K562 (cell line): ENCODE data around the gene DMRT2. TPM values are rescaled to one million over a fixed set of nuclear protein-coding genes. Genes with fewer than 3 reads are reported as not detected.

Source experiments
- ATAC-seq: fragments of 200-7000 bp; cut with Tn5 transposase; 3 replicates; pipeline ENCODE4 v1.9.1; 2020; ENCODE audit warnings: moderate library complexity
- BruUV-seq: library from RNA; stranded (reverse); fragments of 400-500 nt; replicated peaks from 2 replicates; lab custom pipeline; 2021; lab: Mats Ljungman, UMichigan
- CTCF ChIA-PET: fragments of 300-600 bp; formaldehyde crosslinking; extraction: SDS; loops from one replicate; lab custom pipeline; 2021; ENCODE audit warnings: low intra/inter-chr PET ratio; lab: Yijun Ruan, JAX
- POLR2A ChIA-PET: fragments of 300-600, 350-650 bp; sonication (Branson Sonifier 250); formaldehyde crosslinking; extraction: SDS; loops from one replicate; lab custom pipeline; 2021; ENCODE audit warnings: antibody characterized with exemption, inconsistent platforms; lab: Yijun Ruan, JAX
- DNase-seq, 4 experiments: peaks; one replicate each; pipeline versions ENCODE4 v3.0.0 to v3.0.0-alpha.2; 2011 to 2018; ENCODE audit warnings: low spot score in 3 of 4, mixed read lengths in 3 of 4; ENCODE audit errors: extremely low read depth in 1 of 4
- FAIRE-seq: peaks from 2 replicates; lab custom pipeline; 2011; peaks lifted over from hg19 to GRCh38; lab: Jason Lieb, UNC
- H2AFZ ChIP-seq: 2 replicates; pipeline ENCODE4 v1.6.0; 2011; ENCODE audit warnings: low read depth, low read length, control low read depth, inconsistent platforms
- H3K27ac ChIP-seq: fragments of 200-600 bp; 3 replicates; pipeline ENCODE4 v1.8.0; 2011; ENCODE audit warnings: low read depth, mild to moderate bottlenecking, control low read depth, inconsistent platforms, low read length, moderate library complexity, mixed read lengths; ENCODE audit errors: extremely low read depth
- H3K27me3 ChIP-seq, 2 experiments: fragments of 300-600 bp in 1 of 2; 2 replicates in 1 of 2; 3 replicates in 1 of 2; pipeline versions ENCODE4 v1.6.0 to v1.8.0; 2011; ENCODE audit warnings: inconsistent platforms in 2 of 2, low read length in 2 of 2, mild to moderate bottlenecking in 1 of 2, mixed read lengths in 1 of 2, moderate library complexity in 1 of 2; ENCODE audit not compliant: control insufficient read depth in 2 of 2, insufficient read depth in 2 of 2
- H3K36me3 ChIP-seq: fragments of 300-600 bp; 3 replicates; pipeline ENCODE4 v1.8.0; 2011; ENCODE audit warnings: mild to moderate bottlenecking, low read length, inconsistent platforms; ENCODE audit not compliant: control insufficient read depth, insufficient read depth
- H3K4me1 ChIP-seq, 2 experiments: fragments of 200-600 bp in 1 of 2; replicated peaks in 1 of 2; 2 replicates in 1 of 2; 3 replicates in 1 of 2; pipeline versions ENCODE4 v1.5.1 to v1.8.0; 2011; ENCODE audit warnings: inconsistent platforms in 2 of 2, low read length in 2 of 2, mild to moderate bottlenecking in 1 of 2, mixed read lengths in 1 of 2, moderate library complexity in 1 of 2; ENCODE audit not compliant: control insufficient read depth in 2 of 2, insufficient read depth in 2 of 2
- H3K4me2 ChIP-seq: 2 replicates; pipeline ENCODE4 v1.6.1; 2011; ENCODE audit warnings: low read length, control low read depth, inconsistent platforms, mixed read lengths; ENCODE audit not compliant: insufficient read depth
- H3K4me3 ChIP-seq: fragments of 200-600 bp; sonication (generic), shearing (Covaris generic); 2 replicates; pipeline ENCODE4 v1.5.1; 2016; ENCODE audit warnings: control low read depth, inconsistent platforms
- H3K79me2 ChIP-seq: fragments of 200-600 bp; 3 replicates; pipeline ENCODE4 v1.8.0; 2011; ENCODE audit warnings: low read length, inconsistent platforms; ENCODE audit not compliant: control insufficient read depth, insufficient read depth
- H3K9ac ChIP-seq, 2 experiments: 2 replicates each; pipeline versions ENCODE4 v1.6.0 to v1.6.1; 2011; ENCODE audit warnings: low read depth in 2 of 2, low read length in 2 of 2, control low read depth in 1 of 2, inconsistent platforms in 1 of 2, mild to moderate bottlenecking in 1 of 2, mixed read lengths in 1 of 2; ENCODE audit not compliant: insufficient read depth in 1 of 2
- H3K9me1 ChIP-seq: one replicate; pipeline ENCODE4 v1.6.0; 2011; ENCODE audit warnings: inconsistent platforms, mild to moderate bottlenecking, low read length, moderate library complexity; ENCODE audit not compliant: control insufficient read depth, insufficient read depth
- H3K9me3 ChIP-seq: replicated peaks from 2 replicates; pipeline ENCODE4 v1.5.1; 2011; ENCODE audit warnings: low read depth, low read length, inconsistent platforms; ENCODE audit not compliant: control insufficient read depth, insufficient read depth
- H4K20me1 ChIP-seq: replicated peaks from 2 replicates; pipeline ENCODE4 v1.6.1; 2011; ENCODE audit warnings: low read length, inconsistent platforms, mixed read lengths; ENCODE audit not compliant: control insufficient read depth, insufficient read depth
- BMI1 ChIP-seq: fragments of 150-350 bp; IDR thresholded peaks from 2 replicates; pipeline ENCODE4 v1.6.1; 2014; ENCODE audit warnings: low read length
- DACH1 ChIP-seq: fragments of 450-650 bp; IDR thresholded peaks from 2 replicates; pipeline ENCODE4 v1.6.1; 2018; ENCODE audit not compliant: partially characterized antibody
- FIP1L1 ChIP-seq: fragments of 200-400 bp; formaldehyde crosslinking; IDR thresholded peaks from 2 replicates; pipeline ENCODE4 v1.6.1; 2018; ENCODE audit warnings: mild to moderate bottlenecking, low read depth, low read length; ENCODE audit not compliant: poor library complexity, severe bottlenecking
- GTF2E2 ChIP-seq: fragments of 200-800 bp; sonication (Bioruptor generic); IDR thresholded peaks from 2 replicates; pipeline ENCODE4 v1.6.1; 2016; ENCODE audit warnings: missing genetic modification characterization, missing compliant biosample characterization
- MECOM ChIP-seq: fragments of 250-450 bp; sonication (Bioruptor Pico); IDR thresholded peaks from 2 replicates; pipeline ENCODE4 v1.8.0; 2022; ENCODE audit warnings: inconsistent platforms
- XRCC3 ChIP-seq: fragments of 450-650 bp; IDR thresholded peaks from 2 replicates; pipeline ENCODE4 v1.6.1; 2017; ENCODE audit warnings: mild to moderate bottlenecking, moderate library complexity
- ZNF77 ChIP-seq: fragments of 250-450 bp; sonication (Bioruptor Pico); IDR thresholded peaks from 2 replicates; pipeline ENCODE4 v1.5.0; 2020
- WGBS: fragments of 100-300 bp; shearing (Covaris generic); methylation state at CpG from one replicate; pipeline ENCODE4 v1.1.6; 2016; ENCODE audit warnings: low coverage, mixed read lengths; ENCODE audit not compliant: insufficient coverage; ENCODE audit errors: missing lambda C conversion rate; 5-methylcytosine and 5-hydroxymethylcytosine counted together
- in situ Hi-C: fragments of 300-500 bp; cut with MboI; formaldehyde crosslinking; loops from 4 replicates; pipeline ENCODE4 v1.15.0; 2018; ENCODE audit warnings: inconsistent platforms, mixed read lengths
- intact Hi-C: fragments of 100-400 bp; cut with micrococcal nuclease; formaldehyde crosslinking; loops from 2 replicates; pipeline ENCODE4 v1.14.2; 2022
- polyA plus RNA-seq, 8 experiments: library from polyadenylated mRNA; depleted of rRNA in 4 of 8; stranded (reverse) in 5 of 8; unstranded in 3 of 8; fragments of >200 nt; fragmentation: Nextera tagmentation in 2 of 8; fragmentation: Illumina TruSeq in 1 of 8; extraction: Ambion mirVana in 2 of 8; extraction: Trizol in 1 of 8; gene quantifications; 2 replicates each; pipeline versions ENCODE4 v1.2.1 to v1.2.3, GENCODE V29; 2011 to 2014; ENCODE audit warnings: inconsistent platforms in 1 of 8, missing spikeins in 1 of 8
- total RNA-seq, 7 experiments: library from RNA; depleted of rRNA in 6 of 7; stranded (reverse); fragments of >200 nt in 6 of 7; fragmentation: Illumina TruSeq in 2 of 7; extraction: Trizol in 2 of 7; gene quantifications; 2 replicates each; pipeline versions ENCODE4 v1.2.1 to v1.2.3, GENCODE V29; 2011 to 2021; ENCODE audit warnings: low replicate concordance in 1 of 7
- TF ChIP-seq, protein P1 (sequence below): IDR thresholded peaks from 2 replicates; pipeline ENCODE4 v1.6.1; 2011; ENCODE audit not compliant: insufficient read length; ENCODE audit errors: extremely low read depth

Gene DMRT2
- total and polyA plus RNA-seq, 9 of the 15 experiments (the other 6 are each of a cell fraction or from before 2014, with no cell fraction given): not detected

DNA sequence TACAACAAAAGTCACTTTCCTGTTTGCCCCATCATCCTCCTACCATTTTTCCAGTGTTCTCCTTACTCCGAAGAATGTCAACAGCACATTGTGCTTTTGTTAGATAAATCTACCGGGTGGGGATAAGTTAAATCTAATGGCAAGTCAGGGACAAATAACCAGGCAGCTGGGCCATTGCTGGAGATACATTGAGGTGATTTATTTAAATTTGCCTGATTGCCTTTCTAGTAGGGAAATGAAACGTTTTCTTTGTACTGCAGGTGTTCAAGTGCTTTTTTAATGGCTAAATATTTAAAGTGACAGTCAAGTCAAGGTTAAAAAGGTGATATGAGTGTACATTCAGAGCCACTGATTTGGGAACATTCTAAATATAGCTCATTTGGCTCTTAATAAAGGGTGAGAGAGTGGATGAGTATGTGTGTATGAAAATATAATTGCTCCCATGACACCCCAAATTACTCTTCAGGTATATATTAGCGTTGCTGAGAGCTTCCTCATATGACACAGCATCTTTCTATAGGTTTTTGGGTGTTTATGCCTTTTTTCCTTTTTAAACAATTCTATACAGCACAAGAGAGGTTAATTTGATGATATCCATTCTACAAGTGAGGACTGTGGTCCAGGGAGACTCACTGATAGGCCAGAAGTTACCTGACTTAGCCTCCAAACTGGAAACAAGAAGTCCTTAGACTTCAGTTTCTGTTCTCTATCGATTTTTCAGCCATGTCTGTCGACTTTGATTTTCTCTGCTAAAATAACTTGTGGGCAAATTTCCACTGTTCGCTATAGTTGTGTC, 51.9 kb downstream of the DMRT2 start:
- Histone ChIP-seq H2AFZ (no peak overlapping the region), H3K9ac (no peak overlapping the region), H3K4me1 (no peaks in the 10 kb centered on the region), H3K9me1 (no peaks in the 10 kb centered on the region), H3K9me3 (no peaks in the 10 kb centered on the region), H3K36me3 (no peaks in the 10 kb centered on the region), H3K27ac (no peak overlapping the region), H3K79me2 (no peaks in the 10 kb centered on the region), H3K4me3 (no peak overlapping the region), H4K20me1 (no peaks in the 10 kb centered on the region), H3K27me3 (no peaks in the 10 kb centered on the region), H3K4me2 (no peak overlapping the region)
- TF ChIP-seq MECOM (CRISPR knock-in tag) (no peak), DACH1 (no peak), BMI1 (no peak), FIP1L1 (no peak)
- BruUV-seq: no TSS peak
- in situ Hi-C loops (no loop called here), intact Hi-C loops (no loop called here)
- FAIRE-seq: no peak
- WGBS: under 1% methylated on average over 7 of the region's 7 CpGs
- no peak for DNase-seq
- no peak for ATAC-seq
- POLR2A ChIA-PET: no interaction called here
- CTCF ChIA-PET: no interaction called here

DNA sequence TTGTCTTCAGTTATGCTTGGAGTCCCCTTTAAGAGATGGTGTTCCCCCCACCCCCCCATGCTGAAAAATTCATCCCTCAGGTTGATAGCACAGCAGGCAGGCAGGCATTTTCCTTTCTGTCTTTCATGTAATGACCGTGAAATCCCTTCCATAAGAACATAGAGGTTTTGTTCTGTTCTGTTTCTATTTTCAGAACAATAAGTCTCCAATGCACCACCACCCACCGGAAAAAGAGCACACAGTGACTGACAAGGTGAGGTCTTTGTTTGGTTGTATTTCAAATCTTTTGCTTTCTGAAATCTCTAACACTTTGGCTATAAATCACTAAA, 52.4 kb downstream of the DMRT2 start:
- no peaks in the 10 kb centered on the region for H3K36me3 ChIP-seq
- no peak for ATAC-seq

More for the DNA sequence above, 52.4 kb downstream of the DMRT2 start:
- FAIRE-seq (no peak), DNase-seq (no peak)
- no peak overlapping the region for H2AFZ ChIP-seq
- H3K79me2 ChIP-seq: no peaks in the 10 kb centered on the region
- H3K9me1 ChIP-seq: no peaks in the 10 kb centered on the region
- BruUV-seq: no TSS peak
- POLR2A ChIA-PET: no interaction called here
- in situ Hi-C loops (no loop called here), intact Hi-C loops (no loop called here)
- H3K4me3 ChIP-seq: no peak overlapping the region
- H3K4me1 ChIP-seq: no peaks in the 10 kb centered on the region
- H3K27me3 ChIP-seq: no peaks in the 10 kb centered on the region
- no peaks in the 10 kb centered on the region for H4K20me1 ChIP-seq
- 0% methylated on average over 1 of the region's 2 CpGs for WGBS
- CTCF ChIA-PET: no interaction called here
- no peaks in the 10 kb centered on the region for H3K9me3 ChIP-seq
- H3K4me2 ChIP-seq: no peak overlapping the region
- TF ChIP-seq, protein P1, sequence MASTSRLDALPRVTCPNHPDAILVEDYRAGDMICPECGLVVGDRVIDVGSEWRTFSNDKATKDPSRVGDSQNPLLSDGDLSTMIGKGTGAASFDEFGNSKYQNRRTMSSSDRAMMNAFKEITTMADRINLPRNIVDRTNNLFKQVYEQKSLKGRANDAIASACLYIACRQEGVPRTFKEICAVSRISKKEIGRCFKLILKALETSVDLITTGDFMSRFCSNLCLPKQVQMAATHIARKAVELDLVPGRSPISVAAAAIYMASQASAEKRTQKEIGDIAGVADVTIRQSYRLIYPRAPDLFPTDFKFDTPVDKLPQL: no peak
- no peak for TF ChIP-seq ZNF77
- TF ChIP-seq XRCC3: no peak
- no peak for TF ChIP-seq GTF2E2
- H3K27ac ChIP-seq: no peak overlapping the region
- no peak overlapping the region for H3K9ac ChIP-seq
